Calu3 (cell line): Measurements from ENCODE around the gene ACOXL. TPM values are rescaled to one million over a fixed set of nuclear protein-coding genes. Genes with fewer than 3 reads are reported as not detected.

Experiments used
- BruUV-seq: library from RNA; stranded (reverse); fragments of 400-500 nt; replicated peaks from 2 replicates; lab custom pipeline; 2021; lab: Mats Ljungman, UMichigan
- CTCF ChIA-PET: fragments of 300-600 bp; sonication (Branson Sonifier 250); formaldehyde crosslinking; loops from one replicate; lab custom pipeline; 2022; ENCODE audit warnings: antibody characterized with exemption; lab: Charles Lee
- DNase-seq: peaks from one replicate; pipeline ENCODE4 v3.0.0; 2022
- H3K27ac Mint-ChIP-seq: one replicate; pipeline ENCODE4 v1.8.0; 2022; ENCODE audit warnings: mixed read lengths; ENCODE audit not compliant: unreplicated experiment
- H3K27me3 Mint-ChIP-seq: one replicate; pipeline ENCODE4 v1.8.0; 2022; ENCODE audit warnings: mixed read lengths; ENCODE audit not compliant: unreplicated experiment
- H3K36me3 Mint-ChIP-seq: one replicate; pipeline ENCODE4 v1.8.0; 2022; ENCODE audit warnings: mild to moderate bottlenecking, moderate library complexity, mixed read lengths; ENCODE audit not compliant: insufficient read depth, unreplicated experiment
- H3K4me1 Mint-ChIP-seq: one replicate; pipeline ENCODE4 v1.8.0; 2022; ENCODE audit warnings: mild to moderate bottlenecking, low read depth, mixed read lengths; ENCODE audit not compliant: unreplicated experiment
- H3K4me3 Mint-ChIP-seq: one replicate; pipeline ENCODE4 v1.8.0; 2022; ENCODE audit warnings: mild to moderate bottlenecking, low read depth, moderate library complexity, mixed read lengths; ENCODE audit not compliant: unreplicated experiment
- H3K9me3 Mint-ChIP-seq: one replicate; pipeline ENCODE4 v1.8.0; 2022; ENCODE audit warnings: low read depth, mixed read lengths; ENCODE audit not compliant: unreplicated experiment
- CTCF ChIP-seq: fragments of 200-600 bp; IDR thresholded peaks from one replicate; pipeline ENCODE4 v1.8.0; 2022; ENCODE audit warnings: antibody characterized with exemption; ENCODE audit not compliant: unreplicated experiment
- intact Hi-C: fragments of 100-400 bp; cut with micrococcal nuclease; formaldehyde crosslinking; loops from one replicate; pipeline ENCODE4 v1.10.0; 2022; ENCODE audit not compliant: unreplicated experiment
- total RNA-seq: library from RNA; stranded (reverse); gene quantifications from 2 replicates; pipeline ENCODE4 v1.2.3, GENCODE V29; 2022

The ACOXL gene
- total RNA-seq, 1 experiment from 2014 or later: 2.7 TPM

DNA sequence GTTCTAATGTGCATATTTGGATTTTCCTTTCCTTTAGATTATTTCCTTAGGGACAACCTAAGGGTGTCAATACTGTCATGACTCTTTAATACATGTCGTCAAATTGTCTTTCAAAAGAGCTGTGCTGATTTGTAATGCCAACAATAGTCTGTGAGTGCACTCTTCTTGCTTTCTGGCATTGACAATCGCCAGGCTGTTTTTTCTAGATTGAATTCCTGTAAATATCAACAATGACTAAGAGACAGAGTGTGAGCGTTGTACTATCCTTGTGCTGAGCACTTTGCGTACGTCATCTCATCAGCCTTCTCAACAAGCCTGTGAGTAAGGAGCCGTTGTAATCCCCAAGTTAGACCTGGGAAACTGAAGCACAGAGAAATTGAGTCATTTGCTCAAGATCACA, 96.0 kb downstream of the ACOXL start:
- Mint-ChIP-seq H3K4me3 (no peak overlapping the region), H3K4me1 (no peaks in the 10 kb centered on the region), H3K27ac (no peak overlapping the region), H3K9me3 (peaks cover 4% of the 10 kb centered on the region), H3K27me3 (peaks cover 54% of the 10 kb centered on the region), H3K36me3 (no peaks in the 10 kb centered on the region)
- CTCF ChIA-PET: no interaction called here
- intact Hi-C loops: no loop called here
- no peak for DNase-seq
- no peak for TF ChIP-seq CTCF
- no TSS peak for BruUV-seq

DNA sequence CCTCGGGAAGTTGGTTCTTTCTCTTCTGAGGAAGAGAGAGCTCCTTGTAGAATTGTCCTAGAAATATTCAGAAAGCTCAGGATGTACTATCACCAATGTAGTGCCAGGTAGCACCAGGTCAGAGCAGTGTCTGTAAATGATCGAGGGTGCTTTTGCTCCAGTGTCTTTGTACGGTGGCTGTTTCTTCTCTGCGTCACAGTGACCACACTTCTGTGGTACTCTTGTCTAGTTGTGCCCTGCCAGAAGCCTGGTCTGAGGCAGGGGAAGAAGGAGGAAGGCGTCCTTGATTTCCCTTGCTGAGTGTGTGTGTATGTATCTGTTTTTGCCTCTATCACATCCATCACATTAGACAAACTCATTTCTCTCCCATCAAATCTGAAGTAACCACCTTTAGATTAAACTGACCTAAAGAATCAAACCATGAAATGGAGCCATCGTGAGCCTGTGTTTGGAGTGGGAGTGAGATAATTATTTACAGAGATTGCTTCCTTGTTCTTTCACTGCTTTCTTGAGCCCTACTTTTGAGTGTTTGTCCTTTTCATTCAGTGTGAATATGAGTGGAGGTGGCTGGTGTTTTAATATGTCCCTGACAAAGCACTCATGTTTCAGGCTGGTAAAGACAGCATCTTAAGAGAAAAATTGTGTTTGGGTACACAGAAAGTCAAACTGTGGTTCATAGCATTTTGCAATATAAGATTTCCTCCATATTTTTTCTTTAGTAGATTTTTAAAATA, 97.2 kb downstream of the ACOXL start:
- Mint-ChIP-seq H3K9me3 (peaks cover under 1% of the 10 kb centered on the region), H3K36me3 (no peaks in the 10 kb centered on the region), H3K27me3 (peaks cover 67% of the 10 kb centered on the region), H3K4me3 (no peak overlapping the region), H3K27ac (no peak overlapping the region), H3K4me1 (no peaks in the 10 kb centered on the region)
- no peak for TF ChIP-seq CTCF
- intact Hi-C loops: no loop called here
- CTCF ChIA-PET: no interaction called here
- BruUV-seq: no TSS peak
- DNase-seq: no peak

DNA sequence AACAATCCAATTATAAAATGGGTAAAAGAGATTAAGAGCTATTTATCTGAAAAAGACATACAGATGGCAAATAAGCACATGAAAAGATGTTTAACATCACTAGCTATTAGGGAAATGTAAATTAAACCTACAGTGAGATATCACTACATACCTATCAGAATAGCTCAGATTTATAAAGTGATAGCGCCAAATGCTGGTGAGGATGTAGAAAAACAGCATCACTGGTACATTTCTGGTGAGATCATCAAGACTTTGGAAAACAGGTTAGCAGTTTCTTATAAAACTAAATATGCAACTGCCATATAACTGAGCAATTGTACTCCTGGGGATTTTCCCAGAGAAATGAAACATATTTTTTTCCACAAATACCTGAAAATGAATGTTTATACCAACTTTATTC, 100.4 kb downstream of the ACOXL start:
- H3K4me3 Mint-ChIP-seq: no peak overlapping the region
- no TSS peak for BruUV-seq
- CTCF ChIA-PET: interaction anchor here (0.7 kb wide), 1 partner anchor 258 kb away, joined by 5 read pairs; no protein-coding TSS in a partner anchor
- H3K36me3 Mint-ChIP-seq: no peaks in the 10 kb centered on the region
- no peaks in the 10 kb centered on the region for H3K4me1 Mint-ChIP-seq
- no peak for TF ChIP-seq CTCF
- no peaks in the 10 kb centered on the region for H3K9me3 Mint-ChIP-seq
- intact Hi-C loops: no loop called here
- no peak overlapping the region for H3K27ac Mint-ChIP-seq
- peaks cover 39% of the 10 kb centered on the region for H3K27me3 Mint-ChIP-seq
- no peak for DNase-seq

DNA sequence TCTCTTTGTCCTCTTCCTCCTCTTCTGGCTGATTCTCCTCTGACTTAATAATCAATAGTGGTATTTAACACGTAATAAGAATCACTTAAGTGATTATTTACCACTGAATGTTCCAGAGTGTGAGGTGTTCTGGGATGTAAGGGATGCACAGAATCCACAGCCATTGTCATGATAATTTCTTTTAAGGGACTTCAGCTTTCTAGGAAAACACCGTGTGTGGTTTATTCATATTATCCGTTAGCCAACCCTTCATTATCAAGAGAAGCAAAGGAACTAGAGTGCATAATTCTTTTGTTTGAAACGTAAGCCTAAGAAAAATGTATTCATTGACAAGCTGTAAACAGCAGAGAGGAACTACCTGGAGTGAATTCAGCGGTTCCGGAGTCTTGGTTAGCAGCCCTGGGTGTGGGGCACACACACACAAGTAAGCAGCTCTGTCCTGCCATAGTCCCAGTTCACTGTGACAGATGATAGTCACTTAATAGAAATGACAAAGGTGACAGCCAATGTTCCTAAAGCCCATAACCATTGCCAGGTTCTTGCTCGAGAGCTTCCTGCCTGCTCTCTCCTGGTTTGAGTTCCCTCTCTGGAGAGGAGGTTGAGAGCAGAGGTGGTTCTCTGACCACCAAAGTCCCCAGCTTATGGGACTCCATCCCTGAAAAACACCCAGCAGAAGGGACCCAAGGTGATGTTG, 101.9 kb downstream of the ACOXL start:
- Mint-ChIP-seq H3K27me3 (peaks cover 24% of the 10 kb centered on the region), H3K9me3 (no peaks in the 10 kb centered on the region), H3K4me1 (no peaks in the 10 kb centered on the region), H3K27ac (no peak overlapping the region), H3K36me3 (no peaks in the 10 kb centered on the region), H3K4me3 (no peak overlapping the region)
- TF ChIP-seq CTCF: no peak
- CTCF ChIA-PET: no interaction called here
- no peak for DNase-seq
- intact Hi-C loops: no loop called here
- BruUV-seq: no TSS peak
